Osteocyte (in vitro differentiated cells): ENCODE data around the gene NECTIN1. TPM values are rescaled to one million over a fixed set of nuclear protein-coding genes. Genes with fewer than 3 reads are reported as not detected.

ENCODE experiments used
- DNase-seq: peaks from one replicate; pipeline ENCODE4 v3.0.0; 2021; ENCODE audit warnings: mixed read lengths; ENCODE audit not compliant: unreplicated experiment; ENCODE audit errors: extremely low spot score
- H3K27ac Mint-ChIP-seq: one replicate; pipeline ENCODE4 v1.8.0; 2021; ENCODE audit warnings: mild to moderate bottlenecking, mixed read lengths; ENCODE audit not compliant: unreplicated experiment
- H3K27me3 Mint-ChIP-seq: one replicate; pipeline ENCODE4 v1.8.0; 2021; ENCODE audit warnings: mixed read lengths; ENCODE audit not compliant: unreplicated experiment
- H3K36me3 Mint-ChIP-seq: one replicate; pipeline ENCODE4 v1.8.0; 2021; ENCODE audit warnings: mixed read lengths; ENCODE audit not compliant: unreplicated experiment
- H3K4me1 Mint-ChIP-seq: one replicate; pipeline ENCODE4 v1.8.0; 2021; ENCODE audit warnings: mixed read lengths; ENCODE audit not compliant: unreplicated experiment
- H3K4me3 Mint-ChIP-seq: one replicate; pipeline ENCODE4 v1.8.0; 2021; ENCODE audit warnings: mild to moderate bottlenecking, moderate library complexity, mixed read lengths; ENCODE audit not compliant: unreplicated experiment
- H3K9me3 Mint-ChIP-seq: one replicate; pipeline ENCODE4 v1.8.0; 2021; ENCODE audit warnings: mixed read lengths; ENCODE audit not compliant: unreplicated experiment
- CTCF ChIP-seq: fragments of 200-600 bp; sonication (generic); IDR thresholded peaks from 2 replicates; pipeline ENCODE4 v1.5.0; 2021; ENCODE audit warnings: antibody characterized with exemption, mild to moderate bottlenecking, moderate library complexity
- total RNA-seq: library from RNA; stranded (reverse); gene quantifications from 2 replicates; pipeline ENCODE4 v1.2.1, GENCODE V29; 2021

NECTIN1 gene
- total RNA-seq, 1 donor from 2014 or later: 7.2 TPM

- TF ChIP-seq CTCF: no peak
- Mint-ChIP-seq H3K4me1 (peaks cover 11% of the 10 kb centered on the region), H3K27me3 (peaks cover 33% of the 10 kb centered on the region), H3K9me3 (no peaks in the 10 kb centered on the region), H3K36me3 (no peaks in the 10 kb centered on the region), H3K27ac (no peak overlapping the region), H3K4me3 (no peak overlapping the region)
- no peak for DNase-seq
Measured at GRCh38 chr11:119758291-119758690, 29.3 kb upstream of the NECTIN1 start.

- Mint-ChIP-seq H3K9me3 (no peaks in the 10 kb centered on the region), H3K27me3 (peaks cover 37% of the 10 kb centered on the region), H3K36me3 (no peaks in the 10 kb centered on the region), H3K4me3 (no peak overlapping the region), H3K4me1 (peaks cover 11% of the 10 kb centered on the region), H3K27ac (no peak overlapping the region)
- DNase-seq: no peak
- no peak for TF ChIP-seq CTCF
Measured at GRCh38 chr11:119757378-119757777, 28.4 kb upstream of the NECTIN1 start.

- Mint-ChIP-seq H3K36me3 (no peaks in the 10 kb centered on the region), H3K4me1 (peaks cover 11% of the 10 kb centered on the region), H3K9me3 (no peaks in the 10 kb centered on the region), H3K27ac (no peak overlapping the region), H3K4me3 (no peak overlapping the region), H3K27me3 (peaks cover 40% of the 10 kb centered on the region)
- no peak for DNase-seq
- no peak for TF ChIP-seq CTCF
Measured at GRCh38 chr11:119756169-119756865, 27.3 kb upstream of the NECTIN1 start.

GRCh38 chr11:119755356-119756071, 26.5 kb upstream of the NECTIN1 start:
- Mint-ChIP-seq H3K4me1 (peaks cover 11% of the 10 kb centered on the region), H3K36me3 (no peaks in the 10 kb centered on the region), H3K9me3 (no peaks in the 10 kb centered on the region), H3K4me3 (no peak overlapping the region), H3K27ac (no peak overlapping the region), H3K27me3 (peaks cover 37% of the 10 kb centered on the region)
- DNase-seq: no peak
- TF ChIP-seq CTCF: no peak

- Mint-ChIP-seq H3K4me3 (no peak overlapping the region), H3K4me1 (peaks cover 11% of the 10 kb centered on the region), H3K36me3 (no peaks in the 10 kb centered on the region), H3K27me3 (peaks cover 36% of the 10 kb centered on the region), H3K9me3 (no peaks in the 10 kb centered on the region), H3K27ac (no peak overlapping the region)
- TF ChIP-seq CTCF: no peak
- DNase-seq: no peak
Measured at GRCh38 chr11:119754656-119755355, 25.8 kb upstream of the NECTIN1 start.
